Central memory CD4-positive, alpha-beta T cell (primary cell): ENCODE measurements around the gene FMC1.
"Not testable (repeated sequence)": the region's sequence is repeated elsewhere in the genome, so short reads cannot be mapped to it uniquely, and the experiment has no call there.

Experiments used
- DNase-seq: peaks from one replicate; pipeline ENCODE4 v3.0.0; 2022

The FMC1 gene

DNA sequence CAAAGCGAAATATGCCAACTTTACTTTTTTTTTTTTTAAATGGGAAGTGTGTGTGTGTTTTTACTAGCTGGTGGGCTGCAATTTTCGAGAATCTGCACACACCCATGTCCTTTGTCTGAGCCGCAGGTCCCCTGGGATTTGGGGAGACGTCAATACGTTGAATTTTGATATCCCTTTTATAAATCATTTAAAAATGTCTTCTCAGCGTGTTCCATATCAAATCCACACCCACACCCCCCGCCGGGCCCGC, 404 bp upstream of the FMC1 start:
- no peak for DNase-seq

DNA sequence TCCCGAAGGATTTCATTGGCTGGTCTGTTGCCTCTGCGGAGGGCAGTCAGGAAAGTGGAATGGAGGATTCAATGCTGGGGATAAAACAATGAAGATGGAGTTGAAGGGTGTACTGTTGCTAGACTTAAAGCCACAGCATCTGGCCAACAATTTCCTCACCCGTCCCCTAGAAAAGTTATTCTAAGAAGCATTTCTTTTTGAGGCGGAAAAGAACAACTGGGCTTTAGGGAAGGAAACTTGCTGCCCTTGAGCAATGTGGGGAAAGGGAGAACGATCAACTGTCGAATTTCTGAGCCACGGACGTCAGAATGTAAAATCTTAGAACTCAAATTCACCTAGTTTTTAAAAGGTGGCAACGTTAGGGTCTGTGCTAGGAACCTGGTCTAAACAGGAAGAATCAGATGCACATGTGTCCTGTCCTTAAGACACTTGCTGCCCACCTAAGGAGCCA, 664 bp downstream of the FMC1 start:
- peak; percentile 6 for DNase-seq

- DNase-seq: no peak
Measured at GRCh38 chr7:139345042-139345441, 3.9 kb downstream of the FMC1 start.

GRCh38 chr7:139351027-139351426, 9.9 kb downstream of the FMC1 start:
- no peak for DNase-seq

GRCh38 chr7:139354729-139355128, 13.6 kb downstream of the FMC1 start:
- DNase-seq: no peak

- DNase-seq: no peak
Measured at GRCh38 chr7:139355320-139355719, 14.2 kb downstream of the FMC1 start.

DNA sequence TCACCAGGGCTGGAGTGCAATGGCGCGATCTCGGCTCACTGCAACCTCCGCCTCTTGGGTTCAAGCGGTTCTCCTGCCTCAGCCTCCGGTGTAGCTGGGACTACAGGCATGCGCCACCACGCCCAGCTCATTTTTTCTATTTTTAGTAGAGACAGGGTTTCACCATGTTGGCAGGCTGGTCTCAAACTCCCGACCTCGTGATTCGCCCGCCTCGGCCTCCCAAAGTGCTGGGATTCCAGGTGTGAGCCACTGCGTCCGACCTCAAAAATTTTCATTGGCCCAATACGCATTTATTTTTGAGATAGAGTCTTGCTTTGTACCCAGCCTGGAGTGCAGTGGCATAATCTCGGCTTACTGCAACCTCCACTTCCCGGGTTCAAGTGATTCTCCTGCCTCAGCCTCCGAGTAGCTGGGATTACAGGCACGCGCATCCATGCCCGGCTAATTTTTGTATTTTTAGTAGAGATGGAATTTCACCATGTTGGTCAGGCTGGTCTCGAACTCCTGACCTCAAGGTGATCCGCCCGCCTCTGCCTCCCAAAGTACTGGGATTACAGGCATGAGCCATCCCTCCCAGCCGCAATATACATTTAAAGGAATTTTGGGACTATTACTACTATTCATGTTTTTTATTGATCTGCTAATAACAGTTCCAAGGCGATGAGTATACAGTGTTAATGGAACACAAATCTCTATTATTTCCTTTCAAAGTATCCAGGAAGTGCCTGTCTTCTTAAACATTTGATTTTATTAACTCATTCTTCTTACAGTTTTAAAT, 16.8 kb downstream of the FMC1 start:
- DNase-seq: not testable (repeated sequence)

DNA sequence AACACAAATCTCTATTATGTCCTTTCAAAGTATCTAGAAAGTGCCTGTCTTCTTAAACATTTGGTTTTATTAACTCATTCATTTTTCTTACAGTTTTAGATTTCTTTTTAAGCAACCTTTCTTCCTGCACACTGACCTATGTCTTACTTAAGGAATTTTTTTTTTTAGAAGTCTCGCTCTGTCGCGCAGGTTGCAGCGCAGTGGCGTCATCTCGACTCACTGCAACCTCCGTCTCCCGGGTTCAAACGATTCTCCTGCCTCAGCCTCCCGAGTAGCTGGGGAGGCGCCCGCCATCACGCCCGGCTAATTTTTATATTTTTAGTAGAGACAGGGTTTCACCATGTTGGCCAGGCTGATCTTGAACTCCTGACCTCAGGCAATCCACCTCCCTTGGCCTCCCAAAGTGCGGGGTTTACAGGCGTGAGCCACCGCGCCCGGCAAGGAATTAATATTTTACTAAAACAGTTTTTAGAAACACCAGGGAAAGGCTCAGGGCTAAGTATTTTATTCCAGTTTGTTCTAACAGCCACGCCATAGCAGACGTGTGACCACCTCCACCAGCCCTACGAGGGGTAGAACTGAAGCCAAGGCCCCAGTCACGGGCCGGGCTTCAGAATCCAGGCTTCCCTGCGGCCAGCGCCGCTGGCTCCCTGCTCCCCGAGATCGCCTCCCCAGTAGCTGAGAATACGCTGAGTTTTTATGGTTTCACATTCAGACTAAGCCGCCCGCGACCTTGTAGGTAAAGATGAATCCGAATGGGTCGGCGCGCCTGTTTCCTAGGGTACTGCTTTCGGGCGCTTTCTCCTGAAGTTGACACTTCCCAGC, 17.6 kb downstream of the FMC1 start:
- DNase-seq: peak; percentile 27

- peak; percentile 98 for DNase-seq
Measured at GRCh38 chr7:139359366-139360209, 18.5 kb downstream of the FMC1 start, which contains the start of gene LUC7L2. Gene LUC7L2 (plus strand): TSS chr7:139359894. CDS start chr7:139360262, 368 bp downstream.

DNA sequence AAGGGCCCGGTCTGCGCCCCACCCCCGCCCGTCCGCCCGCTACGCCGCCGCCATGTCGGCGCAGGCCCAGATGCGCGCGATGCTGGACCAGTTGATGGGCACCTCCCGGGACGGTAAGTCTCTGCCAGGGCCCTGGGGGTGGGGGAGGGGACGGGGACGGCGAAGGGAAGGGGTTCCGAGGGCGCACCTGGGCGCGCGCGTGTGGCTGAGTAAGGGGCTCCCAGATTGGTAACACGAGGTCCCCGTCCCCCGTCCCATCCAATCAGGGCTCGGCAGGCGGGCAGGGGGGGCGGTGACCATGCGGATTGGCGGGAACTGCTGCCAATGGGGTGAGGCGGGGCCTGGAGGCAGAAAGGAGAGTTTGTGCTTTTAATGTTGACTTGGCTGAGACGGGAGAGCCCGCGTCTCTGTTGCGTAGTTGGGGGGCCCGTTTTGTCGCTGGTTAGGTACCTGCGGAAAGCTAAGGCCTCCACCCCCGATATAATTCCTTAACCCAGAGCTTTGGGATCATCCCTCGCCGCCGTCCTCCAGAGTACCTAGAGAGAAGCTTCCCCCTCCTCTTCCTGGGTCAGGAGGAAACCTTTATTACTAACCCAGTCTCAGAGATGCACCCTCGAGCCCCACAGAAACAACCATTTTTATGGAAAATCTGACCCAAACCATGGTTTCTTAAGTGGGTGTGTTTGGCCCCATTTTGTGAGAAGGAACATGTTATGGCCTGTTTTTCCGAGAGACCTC, 19.2 kb downstream of the FMC1 start:
- peak; percentile 97 for DNase-seq

DNA sequence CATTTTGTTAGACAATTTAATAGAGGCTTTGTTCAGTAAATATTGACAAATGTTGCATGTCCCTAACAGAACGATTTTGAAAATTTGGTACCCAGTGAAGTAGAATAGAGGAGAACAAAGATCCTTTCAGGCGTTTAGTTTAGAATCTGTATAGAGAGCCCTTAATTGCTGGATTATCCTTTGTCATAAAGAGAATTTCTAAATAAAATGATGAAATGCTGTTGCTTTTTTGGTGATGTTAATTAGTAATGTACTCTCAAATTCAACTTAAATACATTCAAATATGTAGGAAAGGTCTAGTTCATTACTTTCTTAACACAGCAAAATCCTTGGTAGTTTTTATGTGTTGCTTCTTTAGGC, 19.8 kb downstream of the FMC1 start:
- no peak for DNase-seq

DNA sequence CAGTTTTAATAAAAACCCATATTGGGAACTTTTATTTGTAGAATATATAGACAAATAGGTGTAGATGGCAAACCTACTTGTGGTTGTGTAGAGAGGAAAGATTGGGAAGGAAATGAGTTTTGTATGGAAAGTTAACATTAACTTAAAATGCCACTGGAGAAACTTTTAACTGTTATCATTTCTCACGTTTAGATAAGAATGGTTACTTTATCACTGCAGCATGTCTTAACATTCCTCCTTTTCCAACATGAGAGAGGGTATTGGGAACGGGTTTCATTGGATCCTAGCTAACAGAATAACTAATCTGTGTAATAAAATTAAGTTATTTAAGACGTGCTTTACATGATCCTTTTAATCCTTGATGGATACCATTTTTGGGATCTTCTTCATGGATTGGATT, 20.4 kb downstream of the FMC1 start:
- DNase-seq: no peak

DNA sequence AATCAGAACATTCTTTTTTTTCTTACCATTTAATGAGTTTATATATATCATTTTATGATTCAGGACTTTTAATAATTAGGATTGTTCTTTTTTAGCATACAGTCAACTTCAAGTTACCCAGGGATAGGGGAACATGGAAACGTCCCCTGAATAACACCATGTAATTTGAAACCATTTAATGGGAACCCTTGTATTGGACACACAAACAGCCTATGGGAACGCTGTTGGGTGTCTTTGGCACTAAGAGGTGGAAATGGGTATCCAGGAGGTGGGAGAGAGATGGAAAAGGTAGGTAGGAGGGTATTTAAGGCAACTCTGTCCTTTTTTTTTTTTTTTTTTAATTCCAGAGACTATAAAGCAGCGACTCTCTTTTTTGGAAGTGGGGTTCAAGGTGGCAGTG, 21.2 kb downstream of the FMC1 start:
- no peak for DNase-seq

DNA sequence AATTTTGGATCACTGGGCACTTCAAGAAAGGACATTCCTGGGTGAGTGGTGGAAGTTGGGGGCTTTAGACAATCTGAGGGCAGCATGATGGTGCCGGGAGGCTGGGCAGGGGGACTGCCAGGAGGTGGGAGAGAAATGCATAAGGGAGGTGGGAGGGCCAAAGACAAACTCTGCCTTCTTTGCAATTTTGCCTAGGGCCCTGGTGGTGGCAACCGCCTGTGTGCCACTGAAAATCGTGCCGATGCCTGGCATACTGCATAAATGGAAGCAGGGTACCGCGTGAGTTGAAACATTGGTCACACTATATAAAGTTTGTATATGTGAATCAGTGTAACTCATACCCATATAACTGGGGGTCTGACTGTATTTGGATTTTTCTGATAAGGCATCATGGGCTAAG, 21.8 kb downstream of the FMC1 start:
- no peak for DNase-seq

GRCh38 chr7:139365336-139365735, 24.2 kb downstream of the FMC1 start:
- DNase-seq: no peak

DNA sequence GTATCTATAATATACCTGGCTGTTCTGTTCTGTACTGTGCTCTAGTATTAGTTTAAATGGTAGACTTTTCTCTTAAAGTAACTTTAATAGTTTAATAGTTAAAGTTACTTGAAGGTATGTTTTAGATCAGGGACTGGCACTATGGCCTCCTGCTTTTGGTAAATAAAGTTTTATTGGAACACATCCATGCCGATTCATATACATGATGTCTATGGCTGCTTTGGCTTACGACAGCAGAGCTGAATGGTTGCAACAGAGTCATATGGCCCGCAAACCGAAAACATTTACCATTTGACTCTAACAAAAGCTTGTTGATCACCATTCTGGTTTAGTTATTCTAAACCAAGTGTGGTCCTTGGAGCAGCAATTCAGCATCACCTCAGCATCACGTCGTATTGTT, 25.3 kb downstream of the FMC1 start:
- no peak for DNase-seq

- DNase-seq: no peak
Measured at GRCh38 chr7:139367438-139368155, 26.5 kb downstream of the FMC1 start.

GRCh38 chr7:139370301-139370942, 29.3 kb downstream of the FMC1 start:
- DNase-seq: no peak

- no peak for DNase-seq
Measured at GRCh38 chr7:139370943-139371313, 29.8 kb downstream of the FMC1 start.

- DNase-seq: no peak
Measured at GRCh38 chr7:139374246-139374645, 33.1 kb downstream of the FMC1 start.

GRCh38 chr7:139382439-139382838, 41.3 kb downstream of the FMC1 start:
- no peak for DNase-seq

DNA sequence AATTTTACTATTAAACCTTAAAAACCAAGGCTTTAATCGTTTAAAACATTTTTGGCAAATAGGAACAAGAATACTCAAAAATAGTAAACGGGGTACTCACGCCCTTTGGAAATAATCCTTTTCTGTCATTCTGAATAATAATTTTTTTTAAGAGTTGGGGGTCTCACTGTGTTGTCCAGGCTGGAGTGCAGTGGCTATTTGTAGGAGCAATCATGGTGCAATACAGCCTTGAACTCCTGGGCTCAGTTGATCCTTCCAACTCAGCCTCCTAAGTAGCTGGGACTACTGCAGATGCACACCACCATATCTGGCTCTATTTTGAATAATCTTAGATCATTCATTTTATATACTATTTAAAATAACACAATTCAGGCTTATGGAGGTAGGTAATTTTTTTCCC, 43.5 kb downstream of the FMC1 start:
- no peak for DNase-seq
